ENCODE measurements around the gene ALKBH7.
A peak's percentile ranks its signal among the peaks of the same experiment; 100 is the strongest.

ALKBH7 gene

DNA sequence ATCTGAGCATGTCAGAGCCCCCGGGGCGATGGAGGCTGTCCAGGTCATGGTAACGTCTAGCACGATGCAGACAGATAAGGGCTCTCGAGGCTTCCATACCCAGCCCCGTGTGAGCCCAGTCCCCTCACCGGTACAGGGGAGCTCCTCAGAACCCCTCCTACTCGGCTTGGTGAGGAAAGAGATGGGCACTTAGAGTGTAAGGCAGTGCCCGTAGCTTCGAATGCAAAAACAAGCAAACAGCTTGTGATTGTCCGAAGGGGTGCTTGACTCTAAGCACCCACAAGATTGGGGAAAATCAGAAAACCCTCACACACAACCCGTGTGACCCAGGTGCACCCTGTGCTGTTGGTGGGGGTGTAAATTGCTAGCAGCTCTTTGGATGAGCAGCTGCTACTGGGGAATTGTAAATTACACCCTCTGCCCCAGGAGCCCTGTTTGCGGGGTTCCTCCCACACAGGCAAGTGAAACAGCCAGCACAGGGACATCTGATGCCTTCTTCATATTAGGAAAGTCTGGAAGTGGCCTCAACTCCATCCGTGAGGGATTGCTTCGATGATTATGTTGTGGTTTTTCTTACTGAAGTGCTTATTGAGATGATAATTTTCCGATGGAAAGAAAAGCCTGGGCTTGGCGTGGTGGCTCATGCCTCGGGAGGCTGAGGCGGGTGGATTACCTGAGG, 4.1 kb downstream of the ALKBH7 start:
- no peak for DNase-seq
- ATAC-seq (replicated peaks), result no peak
- peaks cover 28 to 40% of the 10 kb centered on the region in 2 donors for H3K36me3 Mint-ChIP-seq
- no peaks in the 10 kb centered on the region for H3K27me3 Mint-ChIP-seq
- H3K9me3 Mint-ChIP-seq, result peaks cover 5 to 10% of the 10 kb centered on the region in 2 donors
- H3K4me3 Mint-ChIP-seq, result no peak overlapping the region
- peaks cover 10 to 22% of the 10 kb centered on the region in 2 donors for H3K4me1 Mint-ChIP-seq
- H3K27ac Mint-ChIP-seq, result peak overlapping the region; percentile 65

GRCh38 chr19:6378041-6378440, 5.4 kb downstream of the ALKBH7 start:
- DNase-seq, result no peak

GRCh38 chr19:6378486-6378885, 5.9 kb downstream of the ALKBH7 start:
- peaks cover 7 to 13% of the 10 kb centered on the region in 2 donors for H3K4me1 Mint-ChIP-seq
- H3K4me3 Mint-ChIP-seq, result no peak overlapping the region
- no peak for DNase-seq
- peaks cover 43 to 54% of the 10 kb centered on the region in 2 donors for H3K36me3 Mint-ChIP-seq
- no peak for ATAC-seq (replicated peaks)
- H3K9me3 Mint-ChIP-seq, result peaks cover 5 to 10% of the 10 kb centered on the region in 2 donors
- no peaks in the 10 kb centered on the region for H3K27me3 Mint-ChIP-seq
- no peak overlapping the region for H3K27ac Mint-ChIP-seq

More at GRCh38 chr19:6378041-6378440, 5.4 kb downstream of the ALKBH7 start:
- H3K4me1 Mint-ChIP-seq, result peaks cover 7 to 15% of the 10 kb centered on the region in 2 donors
- H3K27me3 Mint-ChIP-seq, result no peaks in the 10 kb centered on the region
- no peak overlapping the region for H3K27ac Mint-ChIP-seq
- H3K36me3 Mint-ChIP-seq, result peaks cover 38 to 49% of the 10 kb centered on the region in 2 donors
- no peak overlapping the region for H3K4me3 Mint-ChIP-seq
- no peak for ATAC-seq (replicated peaks)
- peaks cover 5 to 10% of the 10 kb centered on the region in 2 donors for H3K9me3 Mint-ChIP-seq

- no peak overlapping the region for H3K27ac Mint-ChIP-seq
Observed at GRCh38 chr19:6379744-6380143, 7.2 kb downstream of the ALKBH7 start.

DNA sequence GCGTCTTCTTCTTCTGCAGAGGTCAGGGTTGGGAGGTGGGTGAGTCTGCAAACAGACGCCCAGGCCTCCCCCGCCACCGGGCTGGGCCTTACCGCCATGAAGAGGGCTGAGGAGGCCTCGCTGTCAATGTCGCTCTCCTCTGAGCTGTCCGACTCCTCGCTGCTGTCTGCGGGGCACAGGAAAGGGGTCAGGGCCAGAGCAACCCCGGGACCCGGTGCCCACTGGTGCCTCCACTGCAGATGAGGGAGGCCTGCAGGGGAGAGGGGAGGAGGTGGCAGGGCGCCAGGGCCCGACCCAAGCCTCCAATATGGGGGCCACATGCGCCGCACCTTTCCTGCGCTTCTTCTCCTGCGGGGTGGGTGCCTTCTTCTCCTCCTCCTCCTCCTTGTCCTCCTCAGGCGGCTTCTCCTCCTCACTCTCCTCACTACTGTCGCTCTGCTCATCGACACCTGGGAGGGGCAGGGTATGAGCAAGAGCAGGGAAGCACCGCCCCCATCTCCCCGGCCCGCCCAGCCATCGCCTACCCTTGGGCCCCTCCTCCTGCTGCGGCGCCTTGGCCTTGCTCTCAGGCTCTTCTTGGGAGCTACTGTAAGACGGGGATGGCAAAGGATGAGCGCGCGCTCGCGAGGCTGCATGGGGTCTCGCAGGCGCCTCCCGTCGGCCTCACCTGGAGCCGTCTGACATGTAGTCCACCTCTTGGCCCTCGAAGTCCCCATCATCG, 8.6 kb downstream of the ALKBH7 start:
- Mint-ChIP-seq H3K4me1 (no peaks in the 10 kb centered on the region), H3K27ac (no peak overlapping the region), H3K36me3 (peaks cover 49 to 60% of the 10 kb centered on the region in 2 donors), H3K27me3 (no peaks in the 10 kb centered on the region), H3K4me3 (no peak overlapping the region), H3K9me3 (peaks cover 5 to 10% of the 10 kb centered on the region in 2 donors)
- ATAC-seq (replicated peaks) (no peak), DNase-seq (no peak)

More at GRCh38 chr19:6379744-6380143, 7.2 kb downstream of the ALKBH7 start:
- Mint-ChIP-seq H3K36me3 (peaks cover 47 to 56% of the 10 kb centered on the region in 2 donors), H3K9me3 (peaks cover 5 to 10% of the 10 kb centered on the region in 2 donors), H3K4me3 (no peak overlapping the region), H3K27me3 (no peaks in the 10 kb centered on the region), H3K4me1 (peaks cover 0 to under 1% of the 10 kb centered on the region in 2 donors)
- ATAC-seq (replicated peaks) (no peak), DNase-seq (no peak)

- Mint-ChIP-seq H3K4me1 (peaks cover 2 to 3% of the 10 kb centered on the region in 2 donors), H3K36me3 (peaks cover 63 to 70% of the 10 kb centered on the region in 2 donors), H3K27me3 (no peaks in the 10 kb centered on the region), H3K9me3 (peaks cover 5 to 10% of the 10 kb centered on the region in 2 donors), H3K4me3 (no peak overlapping the region), H3K27ac (peak overlapping the region; percentile 4)
- DNase-seq, result no peak
- ATAC-seq (replicated peaks), result no peak
Observed at GRCh38 chr19:6383188-6383587, 10.6 kb downstream of the ALKBH7 start.

- no peaks in the 10 kb centered on the region for H3K27me3 Mint-ChIP-seq
- H3K4me1 Mint-ChIP-seq, result peaks cover 2 to 6% of the 10 kb centered on the region in 2 donors
- no peak overlapping the region for H3K4me3 Mint-ChIP-seq
- peaks cover 5 to 10% of the 10 kb centered on the region in 2 donors for H3K9me3 Mint-ChIP-seq
- DNase-seq (no peak), ATAC-seq (replicated peaks) (no peak)
- peaks cover 64 to 69% of the 10 kb centered on the region in 2 donors for H3K36me3 Mint-ChIP-seq
- no peak overlapping the region for H3K27ac Mint-ChIP-seq
Observed at GRCh38 chr19:6384381-6384780, 11.8 kb downstream of the ALKBH7 start.

DNA sequence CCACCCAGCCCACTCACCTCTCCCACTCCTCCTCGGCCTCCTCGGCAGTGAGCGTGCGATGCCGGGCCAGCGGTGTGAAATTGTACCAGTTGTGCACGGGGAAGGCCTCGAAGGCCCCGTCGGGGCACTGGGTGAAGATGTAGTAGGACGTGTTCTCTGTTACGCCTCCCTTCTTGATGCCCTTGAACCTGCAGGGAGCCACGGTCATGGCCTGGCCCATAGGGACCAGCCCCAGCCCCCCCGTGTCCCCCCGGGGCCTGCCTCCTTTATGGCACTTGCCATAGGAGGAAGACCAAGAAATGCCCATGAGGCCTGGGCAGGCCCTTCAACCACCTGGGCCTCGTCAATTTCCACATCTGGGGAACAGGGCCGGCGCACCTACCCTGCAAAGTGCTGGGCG, 14.8 kb downstream of the ALKBH7 start:
- ATAC-seq (replicated peaks), result no peak
- DNase-seq, result no peak
- Mint-ChIP-seq H3K4me1 (peaks cover 13 to 21% of the 10 kb centered on the region in 2 donors), H3K27ac (no peak overlapping the region), H3K4me3 (no peak overlapping the region), H3K36me3 (peaks cover 47 to 55% of the 10 kb centered on the region in 2 donors), H3K27me3 (no peaks in the 10 kb centered on the region), H3K9me3 (no peaks in the 10 kb centered on the region)

- H3K27me3 Mint-ChIP-seq, result no peaks in the 10 kb centered on the region
- peak; percentile 30 to 40 for ATAC-seq (replicated peaks)
- peaks cover 19 to 33% of the 10 kb centered on the region in 2 donors for H3K4me1 Mint-ChIP-seq
Observed at GRCh38 chr19:6392221-6393073, 19.9 kb downstream of the ALKBH7 start.

DNA sequence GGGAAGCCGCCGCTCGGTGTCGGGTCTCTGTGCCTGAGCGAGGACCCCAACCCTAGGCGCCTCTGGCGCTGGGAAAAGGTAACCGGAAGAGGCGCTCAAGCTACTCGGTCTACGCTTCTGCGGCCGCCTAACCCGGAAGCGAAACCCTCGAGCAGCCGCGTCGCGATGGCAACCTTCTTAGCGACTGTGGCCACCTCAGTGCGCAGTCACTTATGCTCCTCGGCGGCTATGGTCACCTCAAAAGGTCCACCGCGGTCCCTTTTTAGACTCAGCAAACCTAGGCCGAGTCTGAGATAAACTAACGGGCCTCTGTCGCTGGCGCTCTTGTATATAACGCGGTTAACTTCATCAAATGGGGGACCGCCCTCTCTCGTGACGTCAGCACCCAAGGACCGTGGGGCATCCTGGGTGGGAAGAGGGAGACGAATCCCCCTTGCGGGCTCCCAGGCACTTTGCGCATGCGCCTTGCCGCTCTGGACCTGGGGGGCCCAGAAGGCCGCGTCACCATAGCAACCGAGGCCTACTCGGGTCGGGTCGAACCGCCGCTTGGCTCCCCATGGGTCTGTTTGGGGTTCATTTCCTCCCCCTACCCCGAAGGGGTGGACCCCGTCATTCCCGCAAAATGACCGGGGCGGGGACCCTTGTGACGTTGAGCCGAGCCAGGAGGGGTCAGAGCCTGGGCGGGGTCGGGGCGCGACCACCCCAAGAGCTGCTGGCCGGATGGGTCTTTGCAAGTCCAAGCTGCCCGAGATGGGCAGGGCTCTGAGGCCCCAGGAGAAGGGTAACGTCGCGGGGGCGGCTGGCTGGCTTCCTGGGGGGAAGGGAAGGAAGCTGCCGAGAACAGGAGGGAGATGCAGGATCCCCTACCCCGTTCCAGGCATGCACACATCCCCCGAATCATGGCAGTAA, 20.7 kb downstream of the ALKBH7 start, which contains the start of gene GTF2F1:
GTF2F1 (minus strand) TSS at position 91 of the 909 bp plus-strand sequence. CDS start 169 bp downstream, outside the sequence.
- Mint-ChIP-seq H3K4me3 (peak within 1 kb of the TSS; percentile 88 to 96), H3K36me3 (peaks cover 14 to 25% of the 10 kb centered on the region in 2 donors), H3K9me3 (peaks cover 0 to 4% of the 10 kb centered on the region in 2 donors), H3K27ac (peak within 1 kb of the TSS; percentile 97), H3K4me1 (peaks cover 19 to 30% of the 10 kb centered on the region in 2 donors), H3K27me3 (no peaks in the 10 kb centered on the region)
- DNase-seq, result peak; percentile 94
- peak; percentile 89 to 90 for ATAC-seq (replicated peaks)

More at GRCh38 chr19:6392221-6393073, 19.9 kb downstream of the ALKBH7 start:
- peaks cover 20 to 29% of the 10 kb centered on the region in 2 donors for H3K36me3 Mint-ChIP-seq
- peak overlapping the region; percentile 88 to 96 for H3K4me3 Mint-ChIP-seq
- no peak for DNase-seq
- peaks cover 0 to 4% of the 10 kb centered on the region in 2 donors for H3K9me3 Mint-ChIP-seq
- H3K27ac Mint-ChIP-seq, result peak overlapping the region; percentile 97

- peak overlapping the region; percentile 88 to 96 for H3K4me3 Mint-ChIP-seq
- peak overlapping the region; percentile 97 for H3K27ac Mint-ChIP-seq
- H3K4me1 Mint-ChIP-seq, result peaks cover 19 to 28% of the 10 kb centered on the region in 2 donors
- H3K9me3 Mint-ChIP-seq, result peaks cover 0 to 4% of the 10 kb centered on the region in 2 donors
- ATAC-seq (replicated peaks) (no peak), DNase-seq (no peak)
- H3K36me3 Mint-ChIP-seq, result peaks cover 8 to 23% of the 10 kb centered on the region in 2 donors
- no peaks in the 10 kb centered on the region for H3K27me3 Mint-ChIP-seq
Observed at GRCh38 chr19:6393983-6394412, 21.4 kb downstream of the ALKBH7 start.

DNA sequence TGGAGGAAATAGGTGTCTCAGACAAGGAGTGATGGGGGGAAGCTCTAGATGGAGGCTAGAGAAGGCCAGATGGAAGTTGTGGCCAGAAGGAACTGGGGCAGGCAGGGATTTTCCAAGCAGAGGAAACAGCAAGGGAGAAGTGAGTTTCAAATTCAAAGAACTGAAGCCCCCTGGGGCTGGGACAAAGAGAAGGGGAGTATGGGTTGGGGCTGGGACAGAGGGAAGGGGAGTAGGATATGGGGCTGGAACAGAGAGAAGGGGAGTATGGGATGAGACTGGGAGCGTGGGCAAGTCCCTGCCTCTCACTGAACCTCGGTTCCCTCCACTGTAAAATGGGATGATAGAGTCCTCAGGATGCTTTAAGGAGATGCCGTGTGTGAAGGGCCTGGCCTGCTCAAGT, 22.2 kb downstream of the ALKBH7 start:
- Mint-ChIP-seq H3K36me3 (peaks cover 4 to 19% of the 10 kb centered on the region in 2 donors), H3K27ac (no peak overlapping the region), H3K27me3 (no peaks in the 10 kb centered on the region), H3K9me3 (peaks cover 0 to 4% of the 10 kb centered on the region in 2 donors), H3K4me1 (peaks cover 19 to 28% of the 10 kb centered on the region in 2 donors), H3K4me3 (peak overlapping the region; percentile 0 to 43)
- ATAC-seq (replicated peaks), result no peak
- no peak for DNase-seq

- H3K4me3 Mint-ChIP-seq, result no peak overlapping the region
- no peak overlapping the region for H3K27ac Mint-ChIP-seq
- ATAC-seq (replicated peaks) (no peak), DNase-seq (no peak)
- peaks cover 0 to 11% of the 10 kb centered on the region in 2 donors for H3K36me3 Mint-ChIP-seq
- peaks cover 0 to 4% of the 10 kb centered on the region in 2 donors for H3K9me3 Mint-ChIP-seq
- no peaks in the 10 kb centered on the region for H3K27me3 Mint-ChIP-seq
- peaks cover 15 to 22% of the 10 kb centered on the region in 2 donors for H3K4me1 Mint-ChIP-seq
Observed at GRCh38 chr19:6396305-6396704, 23.7 kb downstream of the ALKBH7 start.
